OCI-LY1 (cell line): ENCODE data around the gene KNG1.
"Not testable (repeated sequence)": the region's sequence is repeated elsewhere in the genome, so short reads cannot be mapped to it uniquely, and the experiment has no call there.

Source experiments
- H2AFZ ChIP-seq: fragments of 200-600 bp; sonication (generic), shearing (Covaris generic); 2 replicates; pipeline ENCODE4 v1.6.0; 2014; ENCODE audit warnings: antibody characterized with exemption, mild to moderate bottlenecking, low read length
- H3F3A ChIP-seq: fragments of 200-600 bp; sonication (generic), shearing (Covaris generic); 2 replicates; pipeline ENCODE4 v1.6.0; 2014; ENCODE audit warnings: mild to moderate bottlenecking, antibody characterized with exemption, low read length, moderate library complexity; ENCODE audit not compliant: insufficient read depth
- H3K27ac ChIP-seq: fragments of 200-600 bp; sonication (generic); 2 replicates; pipeline ENCODE4 v1.5.1; 2014; ENCODE audit warnings: low read length, mixed run types, mild to moderate bottlenecking, low read depth; ENCODE audit not compliant: poor library complexity, severe bottlenecking
- H3K27me3 ChIP-seq: fragments of 200-600 bp; sonication (generic); 2 replicates; pipeline ENCODE4 v1.6.0; 2014; ENCODE audit warnings: antibody characterized with exemption, mild to moderate bottlenecking, low read length, moderate library complexity; ENCODE audit not compliant: insufficient read depth
- H3K36me3 ChIP-seq: fragments of 200-600 bp; sonication (generic); 2 replicates; pipeline ENCODE4 v1.6.1; 2014; ENCODE audit warnings: mild to moderate bottlenecking, antibody characterized with exemption, low read length, moderate library complexity, mixed read lengths; ENCODE audit not compliant: insufficient read depth
- H3K4me1 ChIP-seq: fragments of 200-600 bp; sonication (generic); 2 replicates; pipeline ENCODE4 v1.5.1; 2014; ENCODE audit warnings: mild to moderate bottlenecking, low read length, moderate library complexity; ENCODE audit not compliant: insufficient read depth, severe bottlenecking
- H3K4me2 ChIP-seq: fragments of 200-600 bp; sonication (generic), shearing (Covaris generic); 2 replicates; pipeline ENCODE4 v1.6.1; 2014; ENCODE audit warnings: low read length
- H3K4me3 ChIP-seq: fragments of 200-600 bp; sonication (generic); 2 replicates; pipeline ENCODE4 v1.5.1; 2014; ENCODE audit warnings: low read length, low read depth, mild to moderate bottlenecking, mixed read lengths; ENCODE audit not compliant: poor library complexity, severe bottlenecking
- H3K79me2 ChIP-seq: fragments of 200-600 bp; shearing (Covaris generic); 2 replicates; pipeline ENCODE4 v1.6.1; 2016; ENCODE audit warnings: mixed run types, low read length, mixed read lengths; ENCODE audit not compliant: insufficient read depth
- H3K9ac ChIP-seq: fragments of 200-600 bp; sonication (generic), shearing (Covaris generic); 2 replicates; pipeline ENCODE4 v1.6.1; 2014; ENCODE audit warnings: mild to moderate bottlenecking, low read length, mixed read lengths
- H3K9me2 ChIP-seq: fragments of 200-600 bp; sonication (generic), shearing (Covaris generic); 2 replicates; pipeline ENCODE4 v1.6.1; 2014; ENCODE audit warnings: low read depth, mild to moderate bottlenecking, low read length, mixed read lengths
- H3K9me3 ChIP-seq: fragments of 200-600 bp; shearing (Covaris generic); 2 replicates; pipeline ENCODE4 v1.6.1; 2014; ENCODE audit warnings: low read length, mixed read lengths
- H4K20me1 ChIP-seq: fragments of 200-600 bp; sonication (generic), shearing (Covaris generic); 2 replicates; pipeline ENCODE4 v1.6.0; 2016; ENCODE audit warnings: mild to moderate bottlenecking, low read length; ENCODE audit not compliant: insufficient read depth
- CTCF ChIP-seq: fragments of 200-600 bp; sonication (generic), shearing (Covaris generic); IDR thresholded peaks from 2 replicates; pipeline ENCODE4 v1.5.1; 2017; ENCODE audit warnings: mild to moderate bottlenecking, antibody characterized with exemption, low read length, moderate library complexity, mixed read lengths
- EZH2 ChIP-seq: fragments of 200-600 bp; sonication (generic), shearing (Covaris generic); IDR thresholded peaks from 2 replicates; pipeline ENCODE4 v1.8.0; 2017; ENCODE audit warnings: borderline replicate concordance, mixed run types, mild to moderate bottlenecking, antibody characterized with exemption, low read length, moderate library complexity, mixed read lengths

The KNG1 gene

GRCh38 chr3:186687120-186687651 lies 30.0 kb upstream of the KNG1 start:
- TF ChIP-seq EZH2 (no peak), CTCF (no peak)

GRCh38 chr3:186690304-186690703 lies 26.9 kb upstream of the KNG1 start:
- not testable (repeated sequence) for H3K27ac ChIP-seq, H3K9me2 ChIP-seq, H3K4me3 ChIP-seq, H3K4me2 ChIP-seq, H3K4me1 ChIP-seq, H3K9me3 ChIP-seq, H3F3A ChIP-seq, H3K9ac ChIP-seq, H3K79me2 ChIP-seq, H4K20me1 ChIP-seq, H3K36me3 ChIP-seq, H2AFZ ChIP-seq, H3K27me3 ChIP-seq

More at GRCh38 chr3:186687120-186687651, 30.0 kb upstream of the KNG1 start:
- no peak overlapping the region for H3K9ac ChIP-seq
- peaks cover 4% of the 10 kb centered on the region; the same call in 1 of the 2 replicates for H3K9me3 ChIP-seq
- H3K79me2 ChIP-seq = no peaks in the 10 kb centered on the region
- peaks cover 8% of the 10 kb centered on the region; the same call in 1 of the 2 replicates for H3K27me3 ChIP-seq
- H3K27ac ChIP-seq = no peak overlapping the region
- H3K4me2 ChIP-seq = no peak overlapping the region
- no peaks in the 10 kb centered on the region for H3K36me3 ChIP-seq
- 0 out of 2 replicates have a peak, but pooled peaks cover 2% of the 10 kb centered on the region for H3F3A ChIP-seq
- no peak overlapping the region for H2AFZ ChIP-seq
- H3K4me1 ChIP-seq = no peaks in the 10 kb centered on the region
- no peaks in the 10 kb centered on the region for H4K20me1 ChIP-seq
- H3K9me2 ChIP-seq = no peaks in the 10 kb centered on the region
- H3K4me3 ChIP-seq = no peak overlapping the region

- TF ChIP-seq EZH2 = no peak
- no peak for TF ChIP-seq CTCF
- Histone ChIP-seq H3K27me3 (peaks cover 4% of the 10 kb centered on the region; the same call in 1 of the 2 replicates), H3K9ac (no peak overlapping the region), H3K9me2 (no peaks in the 10 kb centered on the region), H3K4me3 (no peak overlapping the region), H4K20me1 (no peaks in the 10 kb centered on the region), H3K36me3 (no peaks in the 10 kb centered on the region), H3K9me3 (no peaks in the 10 kb centered on the region), H3K27ac (no peak overlapping the region), H3K4me2 (no peak overlapping the region), H3K79me2 (no peaks in the 10 kb centered on the region), H2AFZ (no peak overlapping the region), H3K4me1 (no peaks in the 10 kb centered on the region), H3F3A (0 out of 2 replicates have a peak, but pooled peaks cover 2% of the 10 kb centered on the region)
These were observed 25.5 kb upstream of the KNG1 start for GRCh38 chr3:186691676-186692075.

- H3F3A ChIP-seq = 0 out of 2 replicates have a peak, but pooled peaks cover 2% of the 10 kb centered on the region
- no peaks in the 10 kb centered on the region for H3K79me2 ChIP-seq
- TF ChIP-seq CTCF = no peak
- no peak for TF ChIP-seq EZH2
- H3K4me1 ChIP-seq = no peaks in the 10 kb centered on the region
- no peaks in the 10 kb centered on the region for H4K20me1 ChIP-seq
- no peaks in the 10 kb centered on the region for H3K9me3 ChIP-seq
- no peak overlapping the region for H3K27ac ChIP-seq
- H3K4me3 ChIP-seq = no peak overlapping the region
- H3K27me3 ChIP-seq = peaks cover 4% of the 10 kb centered on the region; the same call in 1 of the 2 replicates
- H3K4me2 ChIP-seq = no peak overlapping the region
- H3K9me2 ChIP-seq = no peaks in the 10 kb centered on the region
- no peak overlapping the region for H2AFZ ChIP-seq
- H3K9ac ChIP-seq = no peak overlapping the region
- H3K36me3 ChIP-seq = no peaks in the 10 kb centered on the region
These were observed 23.3 kb upstream of the KNG1 start for GRCh38 chr3:186693843-186694242.
